HCT116 (cell line): Measurements from ENCODE around the gene GALNT13. TPM values are rescaled to one million over a fixed set of nuclear protein-coding genes. Genes with fewer than 3 reads are reported as not detected.

Experiments
- ATAC-seq: fragments of 200-7000 bp; cut with Tn5 transposase; 2 replicates; pipeline ENCODE4 v1.9.1; 2020; ENCODE audit warnings: mild to moderate bottlenecking, moderate library complexity
- BruUV-seq: library from RNA; stranded (reverse); fragments of 400-500 nt; replicated peaks from 2 replicates; lab custom pipeline; 2021; lab: Mats Ljungman, UMichigan
- CTCF ChIA-PET: fragments of 300-600 bp; sonication (Branson Sonifier 250); formaldehyde crosslinking; loops from one replicate; lab custom pipeline; 2021; ENCODE audit warnings: antibody characterized with exemption; lab: Charles Lee
- POLR2A ChIA-PET: fragments of 300-600, 350-600 bp; sonication (Branson Sonifier 250); formaldehyde crosslinking; loops from one replicate; lab custom pipeline; 2021; ENCODE audit warnings: antibody characterized with exemption; lab: Charles Lee
- RAD21 ChIA-PET, 2 experiments: fragments of 300-600 bp; sonication (Branson Sonifier 250); formaldehyde crosslinking; loops; one replicate each; lab custom pipeline; 2023; ENCODE audit warnings: low total read pairs in 2 of 2; ENCODE audit not compliant: uncharacterized antibody in 2 of 2, unreplicated experiment in 2 of 2, low non-redundant PET in 1 of 2; lab: Charles Lee
- DNase-seq: peaks from one replicate; pipeline ENCODE4 v3.0.0-alpha.2; 2010; ENCODE audit warnings: low read depth, low spot score
- H2AFZ ChIP-seq: fragments of 200-600 bp; shearing (Covaris generic), sonication (generic); 2 replicates; pipeline ENCODE4 v1.6.1; 2017; ENCODE audit warnings: low read depth, mixed run types, mixed read lengths, antibody characterized with exemption, low read length; ENCODE audit not compliant: poor library complexity, severe bottlenecking
- H3K27ac ChIP-seq: 2 replicates; pipeline ENCODE4 v1.5.1; 2012; ENCODE audit warnings: low read depth, low read length
- H3K27me3 ChIP-seq: fragments of 200-600 bp; sonication (generic); 2 replicates; pipeline ENCODE4 v1.6.1; 2016; ENCODE audit warnings: mixed run types, low read length, mixed read lengths; ENCODE audit not compliant: insufficient read depth
- H3K36me3 ChIP-seq, 2 experiments: fragments of 200-500 bp in 1 of 2; fragments of 200-600 bp in 1 of 2; sonication (Bioruptor generic) in 1 of 2; sonication (generic) in 1 of 2; 2 replicates each; pipeline versions ENCODE4 v1.5.1 to v1.6.1; 2014 to 2016; ENCODE audit warnings: low read length in 2 of 2, inconsistent platforms in 1 of 2, mixed read lengths in 1 of 2, mixed run types in 1 of 2; ENCODE audit not compliant: insufficient read depth in 2 of 2, control insufficient read depth in 1 of 2
- H3K4me1 ChIP-seq, 2 experiments: fragments of 200-600 bp in 1 of 2; sonication (generic) in 1 of 2; 2 replicates each; pipeline versions ENCODE4 v1.5.1 to v1.6.1; 2012 to 2017; ENCODE audit warnings: low read length in 2 of 2, inconsistent platforms in 1 of 2, mild to moderate bottlenecking in 1 of 2, mixed read lengths in 1 of 2, mixed run types in 1 of 2, moderate library complexity in 1 of 2; ENCODE audit not compliant: insufficient read depth in 2 of 2, control insufficient read depth in 1 of 2
- H3K4me2 ChIP-seq: fragments of 200-600 bp; sonication (generic); 2 replicates; pipeline ENCODE4 v1.6.1; 2017; ENCODE audit warnings: mixed run types, low read length, mixed read lengths
- H3K4me3 ChIP-seq, 2 experiments: fragments of 200-600 bp in 1 of 2; sonication (generic) in 1 of 2; replicated peaks in 1 of 2; 2 replicates each; pipeline ENCODE4 v1.5.1; 2011 to 2016; ENCODE audit warnings: low read length in 2 of 2, control low read depth in 1 of 2, low read depth in 1 of 2, mild to moderate bottlenecking in 1 of 2, mixed read lengths in 1 of 2, mixed run types in 1 of 2
- H3K79me2 ChIP-seq: fragments of 200-600 bp; sonication (generic); 2 replicates; pipeline ENCODE4 v1.6.1; 2017; ENCODE audit warnings: mild to moderate bottlenecking, mixed run types, low read length, moderate library complexity, mixed read lengths; ENCODE audit not compliant: insufficient read depth
- H3K9ac ChIP-seq: fragments of 200-600 bp; sonication (generic); 2 replicates; pipeline ENCODE4 v1.6.1; 2016; ENCODE audit warnings: low read length, mixed read lengths
- H3K9me2 ChIP-seq: fragments of 200-600 bp; sonication (generic), shearing (Covaris generic); 2 replicates; pipeline ENCODE4 v1.6.1; 2017; ENCODE audit warnings: mixed run types, mild to moderate bottlenecking, moderate library complexity; ENCODE audit not compliant: insufficient read depth
- H3K9me3 ChIP-seq, 2 experiments: fragments of 200-500 bp in 1 of 2; fragments of 200-600 bp in 1 of 2; sonication (Bioruptor generic) in 1 of 2; sonication (generic) in 1 of 2; 2 replicates each; pipeline ENCODE4 v1.6.1; 2014 to 2017; ENCODE audit warnings: low read length in 2 of 2, mixed read lengths in 2 of 2, inconsistent platforms in 1 of 2, low read depth in 1 of 2, mild to moderate bottlenecking in 1 of 2, mixed run types in 1 of 2, moderate library complexity in 1 of 2; ENCODE audit not compliant: control insufficient read depth in 1 of 2, insufficient read depth in 1 of 2
- H4K20me1 ChIP-seq: fragments of 200-600 bp; sonication (generic), shearing (Covaris generic); 2 replicates; pipeline ENCODE4 v1.6.1; 2017; ENCODE audit warnings: mixed run types, mild to moderate bottlenecking, moderate library complexity; ENCODE audit not compliant: insufficient read depth
- CBX3 ChIP-seq: IDR thresholded peaks from 2 replicates; pipeline ENCODE4 v1.6.1; 2012; ENCODE audit warnings: low read depth
- ELF1 ChIP-seq: IDR thresholded peaks from 2 replicates; pipeline ENCODE4 v1.6.1; 2012; ENCODE audit warnings: low read depth, borderline replicate concordance
- EZH2 ChIP-seq: fragments of 200-600 bp; sonication (generic); IDR thresholded peaks from 2 replicates; pipeline ENCODE4 v1.6.1; 2017; ENCODE audit warnings: antibody characterized with exemption, mixed run types
- FOSL1 ChIP-seq: IDR thresholded peaks from 2 replicates; pipeline ENCODE4 v1.6.1; 2012; ENCODE audit warnings: low read depth
- JUND ChIP-seq: IDR thresholded peaks from 2 replicates; pipeline ENCODE4 v1.6.1; 2012
- POLR2AphosphoS5 ChIP-seq: IDR thresholded peaks from 2 replicates; pipeline ENCODE4 v1.6.1; 2011; ENCODE audit warnings: mild to moderate bottlenecking, low read depth, low read length, moderate library complexity
- SP1 ChIP-seq: IDR thresholded peaks from 2 replicates; pipeline ENCODE4 v1.6.1; 2012; ENCODE audit warnings: low read depth
- SRF ChIP-seq: IDR thresholded peaks from 2 replicates; pipeline ENCODE4 v1.6.1; 2012; ENCODE audit warnings: low read depth
- YY1 ChIP-seq: IDR thresholded peaks from 2 replicates; pipeline ENCODE4 v1.6.1; 2011; ENCODE audit warnings: low read length, low read depth, moderate library complexity, mild to moderate bottlenecking; ENCODE audit not compliant: insufficient replicate concordance; ENCODE audit errors: extremely low read depth
- ZNF274 ChIP-seq: fragments of 200-500 bp; sonication (Bioruptor generic); IDR thresholded peaks from 2 replicates; pipeline ENCODE4 v1.6.1; 2014; ENCODE audit warnings: mild to moderate bottlenecking, low read depth, low read length, inconsistent platforms
- intact Hi-C: fragments of 100-400 bp; cut with micrococcal nuclease; formaldehyde crosslinking; loops from 2 replicates; pipeline ENCODE4 v1.10.0; 2022
- total RNA-seq: library from RNA; stranded (reverse); gene quantifications from one replicate; pipeline ENCODE4 v1.2.1, GENCODE V29; 2021; ENCODE audit not compliant: unreplicated experiment
- TF ChIP-seq, protein P1 (sequence below): IDR thresholded peaks from 2 replicates; pipeline ENCODE4 v1.6.1; 2011; ENCODE audit warnings: mild to moderate bottlenecking, low read length, moderate library complexity; ENCODE audit not compliant: insufficient replicate concordance; ENCODE audit errors: extremely low read depth
- TF ChIP-seq, protein P2 (sequence below): IDR thresholded peaks from 2 replicates; pipeline ENCODE4 v1.6.1; 2012
- TF ChIP-seq, protein P3 (sequence below): IDR thresholded peaks from 2 replicates; pipeline ENCODE4 v1.6.1; 2012; ENCODE audit warnings: low read depth

The GALNT13 gene
- total RNA-seq, 1 experiment from 2014 or later, result 0.44 TPM

DNA sequence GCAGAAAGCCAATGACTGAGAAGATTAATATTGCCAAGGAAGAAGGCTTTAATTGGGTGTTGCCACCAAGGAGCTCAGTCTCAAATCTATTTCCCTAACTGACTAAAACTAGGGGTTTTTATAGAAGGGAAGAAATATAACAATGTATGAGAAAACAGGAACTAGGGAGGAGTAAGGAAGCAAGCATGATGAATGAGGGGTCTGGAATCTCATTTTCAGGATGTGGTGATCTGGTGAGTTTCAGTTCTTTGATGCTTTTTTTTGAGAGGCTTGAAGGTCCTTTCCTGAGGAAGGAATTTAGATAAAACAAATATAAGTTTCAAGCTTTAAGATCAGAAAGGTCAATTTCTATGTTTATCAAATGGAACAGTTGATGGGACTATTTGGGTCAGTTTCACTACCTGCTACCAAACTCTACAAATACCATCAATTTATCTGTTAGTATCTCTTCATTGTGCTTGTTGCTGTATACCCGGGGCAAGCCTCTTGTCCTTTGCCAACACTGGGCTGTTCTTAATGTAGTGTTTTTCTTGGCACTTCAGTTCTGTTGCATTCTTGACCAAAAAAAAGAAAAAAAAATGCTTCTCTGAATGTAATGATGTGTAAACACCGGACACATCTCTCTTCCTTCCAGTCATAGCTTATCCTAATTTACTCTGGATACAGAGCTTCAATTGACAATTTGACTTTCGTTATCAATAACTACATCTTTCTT is 357.0 kb downstream of the GALNT13 start:
- POLR2A ChIA-PET, result no interaction called here
- DNase-seq, result no peak
- no peak overlapping the region for H3K27ac ChIP-seq
- H3K9me2 ChIP-seq, result no peaks in the 10 kb centered on the region
- no peak for ATAC-seq
- H3K4me1 ChIP-seq, result no peaks in the 10 kb centered on the region
- no peaks in the 10 kb centered on the region for H3K79me2 ChIP-seq
- H3K4me2 ChIP-seq, result no peak overlapping the region
- BruUV-seq, result no TSS peak
- no peaks in the 10 kb centered on the region for H3K27me3 ChIP-seq
- no peaks in the 10 kb centered on the region for H4K20me1 ChIP-seq
- CTCF ChIA-PET, result no interaction called here
- H2AFZ ChIP-seq, result no peak overlapping the region
- RAD21 ChIA-PET, result no interaction called here
- intact Hi-C loops, result no loop called here
- H3K4me3 ChIP-seq, result no peak overlapping the region
- no peaks in the 10 kb centered on the region for H3K36me3 ChIP-seq
- H3K9me3 ChIP-seq, result no peaks in the 10 kb centered on the region
- TF ChIP-seq ELF1, result no peak
- TF ChIP-seq YY1, result no peak
- no peak for TF ChIP-seq SP1
- no peak for TF ChIP-seq POLR2AphosphoS5
- TF ChIP-seq CBX3, result no peak
- no peak for TF ChIP-seq EZH2
- H3K9ac ChIP-seq, result no peak overlapping the region

DNA sequence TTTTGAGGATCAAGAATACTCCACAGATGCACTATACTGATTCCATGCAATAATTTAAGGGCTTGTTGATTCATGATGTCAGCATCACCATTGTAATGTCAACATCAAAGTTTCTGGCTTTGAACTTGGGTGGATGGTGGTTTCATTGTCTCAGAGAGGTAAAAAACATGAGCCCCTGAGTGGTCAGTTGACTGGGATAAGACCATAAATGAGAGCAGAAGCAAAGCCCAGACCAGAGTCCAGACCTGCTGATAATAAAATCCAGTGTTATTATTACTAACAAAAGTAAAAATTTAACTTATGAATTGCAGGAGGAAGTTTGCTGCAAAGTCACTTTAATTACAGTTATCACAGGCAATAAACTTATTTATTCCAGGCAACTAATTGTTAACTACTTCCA is 358.2 kb downstream of the GALNT13 start:
- DNase-seq (no peak), ATAC-seq (no peak)
- Histone ChIP-seq H3K36me3 (no peaks in the 10 kb centered on the region), H3K79me2 (no peaks in the 10 kb centered on the region), H3K4me3 (no peak overlapping the region), H3K9ac (no peak overlapping the region), H3K4me2 (no peak overlapping the region), H3K4me1 (no peaks in the 10 kb centered on the region), H3K9me3 (no peaks in the 10 kb centered on the region), H2AFZ (no peak overlapping the region), H3K9me2 (no peaks in the 10 kb centered on the region), H4K20me1 (no peaks in the 10 kb centered on the region), H3K27me3 (no peaks in the 10 kb centered on the region), H3K27ac (no peak overlapping the region)
- POLR2A ChIA-PET, result no interaction called here
- RAD21 ChIA-PET, result no interaction called here
- intact Hi-C loops, result no loop called here
- no TSS peak for BruUV-seq
- CTCF ChIA-PET, result no interaction called here
- TF ChIP-seq EZH2 (no peak), POLR2AphosphoS5 (no peak), SRF (no peak), ELF1 (no peak), CBX3 (no peak), JUND (no peak), FOSL1 (no peak), ZNF274 (no peak)
- TF ChIP-seq, protein P1, sequence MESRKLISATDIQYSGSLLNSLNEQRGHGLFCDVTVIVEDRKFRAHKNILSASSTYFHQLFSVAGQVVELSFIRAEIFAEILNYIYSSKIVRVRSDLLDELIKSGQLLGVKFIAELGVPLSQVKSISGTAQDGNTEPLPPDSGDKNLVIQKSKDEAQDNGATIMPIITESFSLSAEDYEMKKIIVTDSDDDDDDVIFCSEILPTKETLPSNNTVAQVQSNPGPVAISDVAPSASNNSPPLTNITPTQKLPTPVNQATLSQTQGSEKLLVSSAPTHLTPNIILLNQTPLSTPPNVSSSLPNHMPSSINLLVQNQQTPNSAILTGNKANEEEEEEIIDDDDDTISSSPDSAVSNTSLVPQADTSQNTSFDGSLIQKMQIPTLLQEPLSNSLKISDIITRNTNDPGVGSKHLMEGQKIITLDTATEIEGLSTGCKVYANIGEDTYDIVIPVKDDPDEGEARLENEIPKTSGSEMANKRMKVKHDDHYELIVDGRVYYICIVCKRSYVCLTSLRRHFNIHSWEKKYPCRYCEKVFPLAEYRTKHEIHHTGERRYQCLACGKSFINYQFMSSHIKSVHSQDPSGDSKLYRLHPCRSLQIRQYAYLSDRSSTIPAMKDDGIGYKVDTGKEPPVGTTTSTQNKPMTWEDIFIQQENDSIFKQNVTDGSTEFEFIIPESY, result no peak
- TF ChIP-seq, protein P2, sequence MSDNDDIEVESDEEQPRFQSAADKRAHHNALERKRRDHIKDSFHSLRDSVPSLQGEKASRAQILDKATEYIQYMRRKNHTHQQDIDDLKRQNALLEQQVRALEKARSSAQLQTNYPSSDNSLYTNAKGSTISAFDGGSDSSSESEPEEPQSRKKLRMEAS, result no peak
- TF ChIP-seq, protein P3, sequence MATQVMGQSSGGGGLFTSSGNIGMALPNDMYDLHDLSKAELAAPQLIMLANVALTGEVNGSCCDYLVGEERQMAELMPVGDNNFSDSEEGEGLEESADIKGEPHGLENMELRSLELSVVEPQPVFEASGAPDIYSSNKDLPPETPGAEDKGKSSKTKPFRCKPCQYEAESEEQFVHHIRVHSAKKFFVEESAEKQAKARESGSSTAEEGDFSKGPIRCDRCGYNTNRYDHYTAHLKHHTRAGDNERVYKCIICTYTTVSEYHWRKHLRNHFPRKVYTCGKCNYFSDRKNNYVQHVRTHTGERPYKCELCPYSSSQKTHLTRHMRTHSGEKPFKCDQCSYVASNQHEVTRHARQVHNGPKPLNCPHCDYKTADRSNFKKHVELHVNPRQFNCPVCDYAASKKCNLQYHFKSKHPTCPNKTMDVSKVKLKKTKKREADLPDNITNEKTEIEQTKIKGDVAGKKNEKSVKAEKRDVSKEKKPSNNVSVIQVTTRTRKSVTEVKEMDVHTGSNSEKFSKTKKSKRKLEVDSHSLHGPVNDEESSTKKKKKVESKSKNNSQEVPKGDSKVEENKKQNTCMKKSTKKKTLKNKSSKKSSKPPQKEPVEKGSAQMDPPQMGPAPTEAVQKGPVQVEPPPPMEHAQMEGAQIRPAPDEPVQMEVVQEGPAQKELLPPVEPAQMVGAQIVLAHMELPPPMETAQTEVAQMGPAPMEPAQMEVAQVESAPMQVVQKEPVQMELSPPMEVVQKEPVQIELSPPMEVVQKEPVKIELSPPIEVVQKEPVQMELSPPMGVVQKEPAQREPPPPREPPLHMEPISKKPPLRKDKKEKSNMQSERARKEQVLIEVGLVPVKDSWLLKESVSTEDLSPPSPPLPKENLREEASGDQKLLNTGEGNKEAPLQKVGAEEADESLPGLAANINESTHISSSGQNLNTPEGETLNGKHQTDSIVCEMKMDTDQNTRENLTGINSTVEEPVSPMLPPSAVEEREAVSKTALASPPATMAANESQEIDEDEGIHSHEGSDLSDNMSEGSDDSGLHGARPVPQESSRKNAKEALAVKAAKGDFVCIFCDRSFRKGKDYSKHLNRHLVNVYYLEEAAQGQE, result no peak
